GM21717 (cell line): ENCODE measurements around the gene FBLN5.
A peak's percentile ranks its signal among the peaks of the same experiment; 100 is the strongest.

ENCODE experiments used
- ATAC-seq: cut with Tn5 transposase; IDR thresholded peaks from one replicate; pipeline ENCODE4 v1.9.1; 2021; ENCODE audit warnings: mild to moderate bottlenecking, moderate library complexity; ENCODE audit not compliant: unreplicated experiment

FBLN5 gene

DNA sequence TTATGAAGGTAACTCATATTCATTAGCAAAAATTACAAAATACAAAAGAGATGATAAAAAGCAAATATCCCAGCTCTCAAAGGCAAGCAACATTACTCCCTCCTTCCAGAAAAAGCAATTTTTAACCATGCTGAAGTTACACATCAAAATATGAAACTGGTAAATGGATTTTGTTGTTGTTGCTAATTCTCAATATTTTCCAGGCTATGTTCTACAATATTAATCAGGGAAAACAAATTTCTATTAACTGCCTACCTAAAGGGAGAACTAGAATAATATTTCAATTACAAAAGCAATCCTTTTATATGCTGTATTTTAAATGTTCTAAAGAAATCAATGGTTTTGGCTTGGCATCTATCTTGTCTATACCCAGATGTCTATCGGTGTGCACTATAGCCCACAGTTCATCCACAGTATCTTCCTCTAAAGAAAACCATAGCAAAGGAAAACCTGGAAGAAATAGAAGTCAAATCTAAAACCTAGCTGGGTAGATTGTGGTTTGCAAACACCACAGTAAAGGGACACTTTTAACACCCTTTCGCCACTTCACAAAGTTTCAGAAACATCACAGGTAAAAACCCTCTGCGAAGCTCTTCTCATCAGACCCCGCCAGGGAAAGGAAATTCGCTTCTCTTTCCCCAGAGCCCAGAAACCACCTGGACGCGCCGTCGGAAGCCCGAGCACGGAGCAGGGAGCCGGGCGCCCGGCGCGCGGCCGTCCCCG lies 112.1 kb downstream of the FBLN5 start:
- peak; percentile 18 for ATAC-seq

DNA sequence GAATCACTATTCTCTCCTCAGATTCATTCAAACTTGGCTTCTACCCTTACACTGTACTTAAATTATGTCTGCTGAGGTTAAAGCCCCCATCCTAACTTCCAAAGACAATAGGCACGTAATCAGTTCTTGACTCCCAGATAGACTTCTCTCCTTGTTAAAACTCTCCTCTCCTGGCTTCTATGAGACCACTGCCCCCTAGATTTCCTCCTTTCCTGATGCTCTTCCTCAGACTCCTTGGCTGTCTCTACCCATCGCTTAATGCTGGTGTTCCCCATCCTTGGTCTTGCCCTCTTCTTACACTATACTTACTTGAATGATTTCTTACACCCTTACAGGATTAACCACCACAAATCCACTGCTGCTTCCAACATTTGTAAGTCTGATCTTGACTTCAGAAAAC lies 112.9 kb downstream of the FBLN5 start:
- ATAC-seq, result no peak

DNA sequence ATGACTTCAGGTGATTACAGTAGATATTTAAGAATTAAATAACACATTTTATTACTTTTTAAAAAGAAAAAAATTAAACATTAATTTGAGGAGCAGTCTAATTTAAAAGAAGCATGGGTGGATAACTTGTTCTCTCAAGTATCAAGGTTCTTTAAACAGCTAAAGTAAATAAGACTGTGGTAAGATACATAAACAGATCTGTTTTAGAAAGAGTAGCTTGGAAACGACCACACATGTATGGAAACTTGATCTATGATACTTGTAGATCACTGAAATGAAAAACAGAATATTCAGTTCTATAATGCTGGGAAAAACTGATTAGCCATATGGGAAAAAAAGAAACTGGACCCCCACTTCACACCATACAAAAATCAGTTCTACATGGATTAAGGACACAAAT lies 116.2 kb downstream of the FBLN5 start:
- no peak for ATAC-seq

DNA sequence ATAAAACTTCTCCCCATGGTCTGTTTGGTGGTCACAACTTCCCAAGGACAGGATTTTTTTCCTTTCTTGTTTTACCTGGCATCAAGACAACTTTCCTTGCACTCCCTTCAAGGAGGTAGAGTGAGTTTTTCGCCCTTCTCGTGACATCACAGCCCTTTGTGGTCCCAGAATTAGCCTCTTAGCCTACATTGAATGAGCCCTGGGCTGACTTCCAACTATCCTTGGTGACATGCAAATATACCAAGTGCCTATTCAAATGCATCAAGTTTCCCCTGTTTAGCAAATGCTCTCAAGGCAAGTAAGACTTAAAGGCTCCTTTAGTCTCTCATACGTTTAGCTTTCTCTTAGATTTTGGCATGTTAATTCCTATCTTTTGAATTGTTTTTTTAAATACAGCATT lies 116.7 kb downstream of the FBLN5 start:
- ATAC-seq, result peak; percentile 81

DNA sequence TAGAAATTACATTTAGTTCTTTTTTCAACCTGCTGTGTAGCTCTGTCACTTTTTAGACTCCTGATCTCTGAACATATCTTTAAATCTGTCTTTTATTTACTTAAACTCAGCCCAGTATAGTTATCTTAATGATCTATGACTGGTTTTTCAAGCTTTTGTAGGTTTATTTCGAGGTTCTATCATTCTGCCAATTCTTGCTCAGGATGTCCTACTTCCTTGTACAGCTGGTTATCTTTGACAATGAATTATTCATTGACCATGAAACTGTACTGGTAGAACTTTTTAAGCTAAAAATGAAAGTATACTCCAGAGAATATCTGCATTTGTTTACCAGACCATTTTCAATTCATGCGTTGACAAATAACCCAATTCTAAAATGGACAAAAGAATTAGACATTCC lies 118.0 kb downstream of the FBLN5 start:
- ATAC-seq, result no peak

DNA sequence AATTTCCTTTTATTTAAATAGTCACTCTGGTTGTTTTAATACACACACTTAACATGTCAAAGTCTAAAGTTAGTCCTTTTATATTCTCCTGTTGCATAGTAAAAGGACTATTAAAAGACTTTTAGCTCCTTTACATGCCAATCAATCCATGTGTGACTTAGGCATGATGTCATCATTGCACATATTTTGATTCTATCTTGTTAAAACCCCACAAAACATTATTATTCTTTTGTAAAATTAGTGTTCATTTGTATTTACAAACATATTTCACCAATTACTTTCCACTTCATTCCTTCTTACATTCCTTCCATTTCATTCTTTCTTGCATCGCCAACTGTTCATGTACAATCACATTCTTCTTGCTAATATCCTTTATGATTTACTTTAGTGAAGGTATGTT lies 119.7 kb downstream of the FBLN5 start:
- no peak for ATAC-seq
